K562 (cell line): ENCODE measurements around the gene AMBRA1. TPM values are rescaled to one million over a fixed set of nuclear protein-coding genes. Genes with fewer than 3 reads are reported as not detected.

ENCODE experiments used
- ARHGAP35 ChIP-seq: fragments of 450-650 bp; IDR thresholded peaks from 2 replicates; pipeline ENCODE4 v1.6.1; 2018; ENCODE audit not compliant: partially characterized antibody
- ARID2 ChIP-seq: fragments of 450-650 bp; IDR thresholded peaks from 2 replicates; pipeline ENCODE4 v1.6.1; 2017; ENCODE audit warnings: antibody characterized with exemption, mild to moderate bottlenecking
- E2F3 ChIP-seq: fragments of 250-450 bp; sonication (Bioruptor Pico); IDR thresholded peaks from 2 replicates; pipeline ENCODE4 v1.4.0; 2020; ENCODE audit warnings: mild to moderate bottlenecking
- FOXA3 ChIP-seq, 2 experiments: fragments of 450-650 bp in 1 of 2; sonication (generic) in 1 of 2; formaldehyde crosslinking; IDR thresholded peaks in 1 of 2; conservative IDR thresholded peaks in 1 of 2; 2 replicates each; pipeline versions ENCODE4 v1.4.0 to v1.8.0; 2020 to 2022; ENCODE audit warnings: mild to moderate bottlenecking in 2 of 2, missing genetic modification reagents in 1 of 2
- IRF1 ChIP-seq: sonication (generic); formaldehyde crosslinking; IDR thresholded peaks from 2 replicates; pipeline ENCODE4 v1.8.0; 2022; ENCODE audit warnings: missing genetic modification reagents, mild to moderate bottlenecking, borderline replicate concordance
- RBM22 ChIP-seq: fragments of 200-400 bp; formaldehyde crosslinking; IDR thresholded peaks from 2 replicates; pipeline ENCODE4 v1.6.1; 2018; ENCODE audit warnings: low read length, low read depth; ENCODE audit not compliant: poor library complexity, severe bottlenecking
- REST ChIP-seq, 2 experiments: fragments of 450-650 bp; formaldehyde crosslinking in 1 of 2; IDR thresholded peaks; 2 replicates each; pipeline versions ENCODE4 v1.4.0 to v1.6.1; 2014 to 2020; ENCODE audit warnings: mild to moderate bottlenecking in 2 of 2, borderline replicate concordance in 1 of 2, low read depth in 1 of 2
- SAFB ChIP-seq: fragments of 200-400 bp; formaldehyde crosslinking; IDR thresholded peaks from 2 replicates; pipeline ENCODE4 v1.6.1; 2017; ENCODE audit warnings: low read depth, low read length, borderline replicate concordance
- SIX5 ChIP-seq, 2 experiments: IDR thresholded peaks; 2 replicates each; pipeline ENCODE4 v1.6.1; 2011; ENCODE audit warnings: low read length in 2 of 2, borderline replicate concordance in 1 of 2, low read depth in 1 of 2, mild to moderate bottlenecking in 1 of 2, moderate library complexity in 1 of 2; ENCODE audit not compliant: insufficient read depth in 1 of 2
- TBL1XR1 ChIP-seq, 2 experiments: IDR thresholded peaks; 2 replicates each; pipeline ENCODE4 v1.6.1; 2012; ENCODE audit warnings: improper control_type of control experiment in 2 of 2, low read length in 2 of 2, mild to moderate bottlenecking in 1 of 2
- TCF3 ChIP-seq: sonication (generic); formaldehyde crosslinking; IDR thresholded peaks from 2 replicates; pipeline ENCODE4 v1.4.0; 2020; ENCODE audit warnings: mild to moderate bottlenecking, missing genetic modification reagents
- ZNF408 ChIP-seq: fragments of 250-450 bp; sonication (Bioruptor Pico); IDR thresholded peaks from 2 replicates; pipeline ENCODE4 v1.4.0; 2020; ENCODE audit warnings: low read depth, mild to moderate bottlenecking, moderate library complexity
- ZNF77 ChIP-seq: fragments of 250-450 bp; sonication (Bioruptor Pico); IDR thresholded peaks from 2 replicates; pipeline ENCODE4 v1.5.0; 2020
- polyA plus RNA-seq, 8 experiments: library from polyadenylated mRNA; depleted of rRNA in 4 of 8; stranded (reverse) in 5 of 8; unstranded in 3 of 8; fragments of >200 nt; fragmentation: Nextera tagmentation in 2 of 8; fragmentation: Illumina TruSeq in 1 of 8; extraction: Ambion mirVana in 2 of 8; extraction: Trizol in 1 of 8; gene quantifications; 2 replicates each; pipeline versions ENCODE4 v1.2.1 to v1.2.3, GENCODE V29; 2011 to 2014; ENCODE audit warnings: inconsistent platforms in 1 of 8, missing spikeins in 1 of 8
- total RNA-seq, 7 experiments: library from RNA; depleted of rRNA in 6 of 7; stranded (reverse); fragments of >200 nt in 6 of 7; fragmentation: Illumina TruSeq in 2 of 7; extraction: Trizol in 2 of 7; gene quantifications; 2 replicates each; pipeline versions ENCODE4 v1.2.1 to v1.2.3, GENCODE V29; 2011 to 2021; ENCODE audit warnings: low replicate concordance in 1 of 7
- TF ChIP-seq, protein P1 (sequence below): fragments of 450-650 bp; IDR thresholded peaks from 2 replicates; pipeline ENCODE4 v1.6.1; 2018; ENCODE audit warnings: mild to moderate bottlenecking, low read depth; ENCODE audit not compliant: partially characterized antibody
- TF ChIP-seq, protein P2 (sequence below), 3 experiments: fragments of 200-800 bp in 1 of 3; sonication (Bioruptor generic) in 1 of 3; sonication (generic) in 1 of 3; formaldehyde crosslinking in 1 of 3; IDR thresholded peaks; 2 replicates each; pipeline versions ENCODE4 v1.6.1 to v1.8.0; 2016 to 2022; ENCODE audit warnings: mild to moderate bottlenecking in 2 of 3, missing compliant biosample characterization in 2 of 3, missing genetic modification characterization in 2 of 3, missing genetic modification reagents in 1 of 3

AMBRA1 gene
- total and polyA plus RNA-seq, 9 of the 15 experiments (the other 6 are each of a cell fraction or from before 2014, with no cell fraction given), result 0.15 to 24.5 (median 13.0) TPM

DNA sequence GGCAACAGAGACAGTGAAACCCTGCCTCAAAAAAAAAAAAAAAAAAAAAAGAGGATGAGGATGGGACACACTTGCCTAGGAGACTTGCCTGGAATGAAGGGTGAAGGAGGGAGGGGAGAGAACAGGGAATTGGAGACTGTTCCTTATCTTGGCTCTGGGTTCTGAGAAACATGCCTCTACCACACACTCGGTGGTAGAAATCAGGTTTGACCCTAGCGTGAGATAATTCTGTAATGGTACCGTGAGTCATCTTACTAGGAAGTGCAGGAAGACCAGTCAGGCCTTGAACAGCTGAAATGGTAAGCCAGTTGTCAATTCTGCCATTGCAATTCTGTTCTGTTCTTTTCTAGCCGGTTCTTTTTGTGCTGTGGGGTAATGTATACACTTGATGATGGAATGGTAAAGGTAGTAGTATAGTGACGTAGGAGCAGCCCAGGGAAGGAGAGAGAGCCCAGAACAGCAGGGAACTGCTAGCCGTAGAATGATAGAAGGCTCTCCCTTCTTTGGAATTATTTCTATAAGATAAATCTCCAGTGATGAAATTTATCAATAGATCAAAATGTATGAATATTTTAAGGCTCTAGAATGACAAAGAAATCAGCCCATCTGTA, 3.9 kb upstream of the AMBRA1 start (continued):
- TF ChIP-seq REST (IDR thresholded peaks at IDR 0.05; ENCODE audit: borderline replicate concordance) (peak; percentile 29; the same call in 1 of the 2 replicates), REST (CRISPR knock-in tag; IDR thresholded peaks at IDR 0.05; ENCODE audit: low read depth) (no peak), RBM22 (no peak), ARHGAP35 (no peak), ARID2 (no peak), TCF3 (peak; percentile 71), ZNF77 (CRISPR knock-in tag) (no peak), ZNF408 (CRISPR knock-in tag) (no peak), SIX5 (IDR thresholded peaks at IDR 0.05; ENCODE audit: borderline replicate concordance in 1 of 2, insufficient read depth in 1 of 2, low read depth in 1 of 2, low read length in 2 of 2) (no peak), FOXA3 (CRISPR knock-in tag; conservative IDR thresholded peaks at IDR 0.05 in 1 of 2, IDR thresholded peaks at IDR 0.05 in 1 of 2) (no peak), IRF1 (CRISPR knock-in tag) (no peak), SAFB (no peak), E2F3 (CRISPR knock-in tag) (no peak), TBL1XR1 (IDR thresholded peaks at IDR 0.05; ENCODE audit: low read length in 2 of 2) (peak in 1 of 2 experiments; percentile 62; a peak in 2 of 4 replicates)
- TF ChIP-seq, protein P1, sequence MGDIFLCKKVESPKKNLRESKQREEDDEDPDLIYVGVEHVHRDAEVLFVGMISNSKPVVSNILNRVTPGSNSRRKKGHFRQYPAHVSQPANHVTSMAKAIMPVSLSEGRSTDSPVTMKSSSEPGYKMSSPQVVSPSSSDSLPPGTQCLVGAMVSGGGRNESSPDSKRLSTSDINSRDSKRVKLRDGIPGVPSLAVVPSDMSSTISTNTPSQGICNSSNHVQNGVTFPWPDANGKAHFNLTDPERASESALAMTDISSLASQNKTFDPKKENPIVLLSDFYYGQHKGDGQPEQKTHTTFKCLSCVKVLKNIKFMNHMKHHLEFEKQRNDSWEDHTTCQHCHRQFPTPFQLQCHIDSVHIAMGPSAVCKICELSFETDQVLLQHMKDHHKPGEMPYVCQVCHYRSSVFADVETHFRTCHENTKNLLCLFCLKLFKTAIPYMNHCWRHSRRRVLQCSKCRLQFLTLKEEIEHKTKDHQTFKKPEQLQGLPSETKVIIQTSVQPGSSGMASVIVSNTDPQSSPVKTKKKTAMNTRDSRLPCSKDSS, result no peak
- TF ChIP-seq, protein P2, sequence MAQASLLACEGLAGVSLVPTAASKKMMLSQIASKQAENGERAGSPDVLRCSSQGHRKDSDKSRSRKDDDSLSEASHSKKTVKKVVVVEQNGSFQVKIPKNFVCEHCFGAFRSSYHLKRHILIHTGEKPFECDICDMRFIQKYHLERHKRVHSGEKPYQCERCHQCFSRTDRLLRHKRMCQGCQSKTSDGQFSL (CRISPR knock-in tag; IDR thresholded peaks at IDR 0.05), result no peak
- TF ChIP-seq, protein P2 (tag; IDR thresholded peaks at IDR 0.05), result no peak
